H4 (cell line): ENCODE measurements around the gene HPN. TPM values are rescaled to one million over a fixed set of nuclear protein-coding genes. Genes with fewer than 3 reads are reported as not detected.
A peak's percentile ranks its signal among the peaks of the same experiment; 100 is the strongest.
"Not testable (repeated sequence)": the region's sequence is repeated elsewhere in the genome, so short reads cannot be mapped to it uniquely, and the experiment has no call there.

Experiments
- DNase-seq: peaks from one replicate; pipeline ENCODE4 v3.0.0-alpha.2; 2015; ENCODE audit warnings: low spot score
- total RNA-seq: library from RNA; depleted of rRNA; stranded (reverse); fragments of >200 nt; shearing (Covaris generic); gene quantifications from 2 replicates; pipeline ENCODE4 v1.2.3, GENCODE V29; 2014

Gene HPN
- total RNA-seq, 1 experiment from 2014 or later = not detected

- no peak for DNase-seq
Measured at GRCh38 chr19:35083691-35084508, 42.4 kb downstream of the HPN start.

DNA sequence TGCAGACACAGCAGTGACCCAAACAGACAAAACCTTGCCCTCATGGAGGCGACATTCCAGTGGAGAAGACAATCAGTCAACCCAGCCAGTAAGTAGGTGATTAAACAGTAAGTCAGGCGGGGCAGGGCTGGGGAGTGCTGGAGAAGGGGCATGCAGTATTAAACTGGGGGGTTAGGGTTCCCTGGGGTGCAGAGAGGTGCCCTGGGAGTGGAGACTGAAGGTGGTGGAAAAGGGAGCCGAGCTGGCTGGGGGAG lies 42.9 kb downstream of the HPN start:
- DNase-seq = no peak

- no peak for DNase-seq
Measured at GRCh38 chr19:35085947-35086346, 44.4 kb downstream of the HPN start.

DNA sequence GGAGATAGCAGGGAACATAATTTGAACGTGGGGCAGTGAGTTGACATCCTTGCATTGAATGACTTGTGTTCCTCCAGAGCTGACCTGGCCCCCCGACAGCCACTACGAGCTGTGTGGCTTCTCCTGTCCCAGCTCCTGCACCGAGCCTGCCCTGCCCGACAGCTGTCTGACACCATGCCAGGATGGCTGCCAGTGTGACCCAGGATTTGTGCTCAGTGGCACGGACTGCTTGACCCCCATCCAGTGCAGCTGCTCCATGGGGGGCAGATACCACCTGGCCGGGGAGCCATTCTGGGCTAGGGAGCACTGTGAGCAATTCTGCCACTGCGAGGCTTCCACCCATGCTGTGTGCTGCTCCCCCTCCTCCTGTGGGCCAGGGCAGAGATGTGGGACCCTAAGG lies 44.9 kb downstream of the HPN start:
- no peak for DNase-seq

DNA sequence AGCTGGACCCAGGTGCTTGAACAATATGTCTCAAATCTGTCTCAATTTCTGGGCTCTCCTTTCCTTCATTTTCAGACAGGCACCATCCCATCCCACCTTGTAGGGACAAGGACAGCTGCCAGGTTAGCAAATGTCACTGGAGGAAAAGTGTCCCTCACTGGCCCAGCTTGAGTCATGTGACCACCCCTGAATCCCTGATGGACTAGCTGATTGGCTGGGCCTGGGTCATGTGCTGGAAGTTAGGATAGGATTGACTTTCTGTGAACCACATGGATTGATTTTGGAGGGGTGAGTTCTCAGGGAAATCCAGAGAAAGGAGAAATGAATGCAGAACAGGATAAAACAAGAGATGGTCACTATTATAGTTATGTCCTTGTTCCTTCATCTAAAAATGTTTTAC lies 45.9 kb downstream of the HPN start:
- DNase-seq = no peak

DNA sequence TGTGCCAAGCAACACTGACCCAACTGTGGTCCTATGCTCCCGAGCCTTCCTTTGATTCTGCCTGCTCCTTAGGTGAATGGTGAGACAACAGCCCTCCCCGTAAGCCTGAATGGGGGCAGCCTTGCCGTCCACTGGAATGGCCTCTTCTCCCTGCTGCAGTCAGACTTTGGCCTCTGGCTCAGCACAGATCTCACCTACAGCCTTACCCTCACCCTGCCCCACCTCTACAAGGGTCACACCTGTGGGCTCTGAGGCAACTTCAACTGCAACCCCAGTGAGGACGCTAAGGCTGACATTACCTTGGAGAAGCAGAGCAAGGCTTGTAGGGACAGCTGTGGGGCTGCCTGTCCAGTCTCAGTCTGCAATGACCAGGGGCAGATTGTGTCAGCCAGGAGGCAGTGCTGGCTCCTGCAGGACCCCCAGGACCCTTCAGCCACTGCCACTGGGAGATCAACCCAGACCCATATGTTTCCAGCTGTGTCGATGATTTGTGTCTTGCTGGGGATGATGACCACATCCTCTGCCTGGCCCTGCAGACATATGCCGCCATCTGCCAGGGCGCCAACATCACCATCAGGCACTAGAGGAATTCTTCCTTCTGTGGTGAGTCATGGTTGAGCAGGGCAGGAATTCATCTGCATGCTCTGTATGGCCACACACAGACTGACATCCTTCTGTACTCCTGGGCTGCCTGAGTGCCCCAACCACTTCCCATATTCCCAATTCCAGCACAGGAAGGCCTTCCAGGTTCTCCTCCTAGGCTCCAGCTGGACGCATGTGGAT lies 46.8 kb downstream of the HPN start:
- DNase-seq = peak; percentile 98

- no peak for DNase-seq
Measured at GRCh38 chr19:35089554-35089953, 48.0 kb downstream of the HPN start.

GRCh38 chr19:35090160-35090505 lies 48.6 kb downstream of the HPN start:
- no peak for DNase-seq

- DNase-seq = peak; percentile 63
Measured at GRCh38 chr19:35090506-35091214, 49.1 kb downstream of the HPN start.

- no peak for DNase-seq
Measured at GRCh38 chr19:35093430-35093829, 51.9 kb downstream of the HPN start.

DNA sequence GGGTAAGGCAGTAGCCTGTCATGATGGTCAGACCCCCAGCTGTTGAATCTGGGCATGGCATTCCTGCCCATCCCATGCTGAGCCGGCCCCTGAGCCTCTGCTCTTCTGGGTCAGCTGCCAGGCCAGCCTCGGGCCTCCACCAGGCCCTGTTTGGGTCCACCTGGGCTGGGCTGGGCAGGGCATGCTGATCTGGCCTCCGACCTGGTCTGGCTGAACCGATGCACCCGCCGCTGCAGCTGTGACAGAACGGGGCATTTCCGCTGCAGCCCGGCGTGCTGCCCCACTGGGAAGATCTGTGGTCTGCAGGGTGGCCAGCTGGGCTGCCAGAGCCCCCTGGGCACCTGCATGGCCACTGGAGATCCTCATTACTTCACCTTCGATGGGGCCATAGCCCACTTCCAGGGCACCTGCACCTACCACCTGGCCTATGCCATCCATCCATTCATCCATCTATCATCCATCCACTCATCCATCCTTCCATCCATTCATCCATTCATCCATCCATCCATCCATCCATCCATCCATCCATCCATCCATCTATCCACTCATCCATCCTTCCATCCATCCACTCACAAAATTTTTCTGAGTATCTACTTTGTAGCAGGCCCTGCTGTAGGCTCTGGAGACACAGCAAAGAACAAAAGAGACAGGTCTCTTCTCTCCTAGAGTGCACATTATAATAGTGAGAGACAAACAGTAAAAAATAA lies 52.6 kb downstream of the HPN start:
- DNase-seq = no peak

GRCh38 chr19:35094656-35095055 lies 53.1 kb downstream of the HPN start:
- DNase-seq = no peak

DNA sequence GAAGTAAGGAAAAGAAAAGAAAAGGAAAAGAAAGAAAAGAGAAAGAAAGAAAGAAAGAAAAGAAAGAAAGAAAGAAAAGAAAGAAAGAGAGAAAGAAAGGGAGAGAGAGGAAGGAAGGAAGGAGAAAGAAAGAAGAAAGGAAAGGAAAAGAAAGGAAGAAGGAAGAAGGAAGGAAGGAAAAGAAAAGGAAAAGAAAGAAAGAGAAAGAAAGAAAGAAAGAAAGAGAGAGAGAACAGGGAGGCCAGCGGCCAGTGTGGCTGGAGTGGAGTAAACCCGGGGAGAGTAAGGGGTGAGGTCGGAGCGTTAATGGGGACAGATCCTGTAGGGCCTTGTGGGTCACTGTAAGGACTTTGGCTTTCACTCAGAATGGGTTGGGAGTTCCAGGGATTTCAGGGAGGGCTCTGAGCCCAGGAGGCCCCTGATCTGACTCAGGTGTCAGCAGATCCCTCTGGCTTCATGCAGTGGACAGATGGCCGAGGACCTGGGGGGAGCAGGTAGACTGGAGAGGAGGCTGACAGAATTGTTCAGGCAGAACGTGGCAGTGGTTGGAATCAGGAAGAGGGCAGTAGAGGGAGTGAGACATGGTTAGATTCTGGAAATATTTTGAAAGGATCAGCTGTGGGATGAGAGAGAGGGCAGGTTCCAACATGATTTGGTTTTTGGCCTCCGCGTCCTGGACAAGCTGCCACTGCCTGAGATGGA lies 54.3 kb downstream of the HPN start:
- no peak for DNase-seq

DNA sequence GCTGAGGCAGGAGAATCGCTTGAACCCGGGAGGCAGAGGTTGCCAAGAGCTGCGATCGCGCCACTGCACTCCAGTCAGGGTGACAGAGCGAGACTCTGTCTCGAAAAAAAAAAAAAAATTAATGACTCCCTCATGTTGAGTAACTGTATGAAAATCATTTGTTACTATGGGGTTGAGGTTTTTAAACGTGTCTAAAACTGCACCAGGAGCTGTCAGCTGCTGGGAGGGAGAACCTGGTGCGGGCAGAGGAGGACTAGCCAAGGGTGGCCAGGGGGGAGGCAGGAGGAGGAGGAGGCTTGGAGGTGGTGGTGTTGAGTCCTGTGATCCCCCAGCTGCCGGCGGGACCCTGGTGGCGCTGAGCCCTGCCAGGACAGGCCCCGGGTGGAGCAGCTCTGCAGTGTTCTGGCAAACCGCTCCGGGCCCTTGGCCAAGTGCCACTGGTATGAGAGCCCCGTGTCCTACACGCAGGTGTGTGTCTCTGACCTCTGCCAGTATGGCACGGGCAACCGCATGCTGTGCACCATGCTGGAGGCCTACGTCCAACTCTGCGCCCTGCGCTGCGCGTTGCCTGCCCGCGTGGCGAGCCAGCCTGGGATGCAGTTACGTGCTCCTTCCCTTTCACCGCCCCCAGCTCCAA lies 57.0 kb downstream of the HPN start:
- no peak for DNase-seq

GRCh38 chr19:35099155-35099896 lies 57.8 kb downstream of the HPN start:
- DNase-seq = no peak

GRCh38 chr19:35099897-35100275 lies 58.4 kb downstream of the HPN start:
- no peak for DNase-seq

DNA sequence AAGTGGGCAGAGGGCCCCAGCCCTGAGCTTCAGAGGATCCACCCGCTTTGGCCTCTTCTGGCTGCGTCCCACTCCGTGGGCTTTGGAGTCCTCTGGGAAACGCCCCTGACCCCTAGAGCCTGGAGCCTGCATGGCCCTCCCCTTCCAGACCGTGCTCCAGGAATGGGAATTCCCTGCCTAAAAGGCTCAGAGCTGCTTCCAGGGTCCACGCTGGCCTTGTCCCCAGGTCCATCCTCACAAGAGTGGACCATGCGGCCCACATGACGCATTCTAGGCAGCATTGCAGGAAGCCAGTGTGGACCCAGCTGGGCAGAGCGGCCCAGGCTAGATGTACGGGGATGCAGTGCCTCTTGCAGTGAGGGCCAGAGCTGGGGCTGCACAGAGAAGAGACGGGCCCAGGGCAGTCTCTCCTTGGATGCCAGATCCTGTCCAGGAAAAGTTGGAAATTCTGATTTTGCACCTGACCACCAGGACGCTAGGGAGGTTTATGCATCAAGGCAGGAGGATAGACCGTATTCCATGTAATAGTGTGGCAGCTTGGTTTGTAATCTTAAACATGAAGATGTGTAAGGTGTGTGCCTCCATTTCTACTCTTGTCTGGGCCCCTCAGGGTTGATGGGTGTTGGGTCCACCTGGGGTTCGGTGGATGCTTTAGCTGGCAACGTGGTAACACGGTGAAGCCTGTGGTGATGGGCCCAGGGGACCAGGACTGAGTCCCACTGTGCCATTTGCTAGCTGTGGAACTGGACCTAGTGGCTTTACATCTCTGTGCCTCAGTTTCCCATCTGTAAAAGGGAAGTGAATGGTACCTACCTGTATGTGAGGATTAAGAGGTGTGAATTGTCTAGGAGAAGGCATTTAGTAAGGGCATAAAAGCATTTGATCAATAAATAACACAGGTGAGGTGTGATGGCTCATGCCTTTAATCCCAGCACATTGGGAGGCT lies 59.3 kb downstream of the HPN start:
- DNase-seq = no peak

GRCh38 chr19:35101949-35102348 lies 60.4 kb downstream of the HPN start:
- not testable (repeated sequence) for DNase-seq

- DNase-seq = not testable (repeated sequence)
Measured at GRCh38 chr19:35103614-35104013, 62.1 kb downstream of the HPN start.
